ENCODE data around the gene USP44.

The USP44 gene

DNA sequence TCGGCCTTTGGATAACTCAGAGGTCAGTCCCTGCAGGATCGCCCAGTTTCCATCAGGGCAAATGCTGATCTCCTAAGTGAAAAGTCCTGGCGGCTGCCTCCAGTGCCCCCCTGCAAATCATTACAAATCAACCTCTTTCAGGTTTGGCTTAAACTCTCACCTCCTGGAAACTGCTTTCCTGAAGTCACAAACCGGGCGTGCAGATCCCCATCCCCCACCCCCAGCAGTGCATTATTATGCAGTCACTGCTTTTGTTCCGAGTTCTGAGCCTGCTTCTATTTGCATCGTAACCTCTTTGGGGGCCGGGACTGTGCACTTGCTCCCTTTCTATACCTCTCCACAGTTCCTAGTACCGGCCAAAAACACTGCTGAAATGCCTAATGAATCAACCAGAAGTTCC is at the start of gene USP44:
TSS of gene USP44 (minus strand) at position 172 of the 400 bp plus-strand sequence. CDS start 17,220 bp downstream, outside the sequence.
- Histone ChIP-seq H3K4me3 (no peak within 1 kb of the TSS), H3K36me3 (no peaks in the 10 kb centered on the region), H3K9me3 (no peaks in the 10 kb centered on the region), H3K4me1 (peaks cover 0 to 6% (median 0%) of the 10 kb centered on the region in 4 donors), H3K27me3 (no peaks in the 10 kb centered on the region), H3K27ac (no peak within 1 kb of the TSS)
- TF ChIP-seq CTCF (IDR thresholded peaks at IDR 0.05): no peak
- intact Hi-C loops (cut with DNase I; ENCODE audit: low total_unique reads): no loop called here
- DNase-seq: no peak

DNA sequence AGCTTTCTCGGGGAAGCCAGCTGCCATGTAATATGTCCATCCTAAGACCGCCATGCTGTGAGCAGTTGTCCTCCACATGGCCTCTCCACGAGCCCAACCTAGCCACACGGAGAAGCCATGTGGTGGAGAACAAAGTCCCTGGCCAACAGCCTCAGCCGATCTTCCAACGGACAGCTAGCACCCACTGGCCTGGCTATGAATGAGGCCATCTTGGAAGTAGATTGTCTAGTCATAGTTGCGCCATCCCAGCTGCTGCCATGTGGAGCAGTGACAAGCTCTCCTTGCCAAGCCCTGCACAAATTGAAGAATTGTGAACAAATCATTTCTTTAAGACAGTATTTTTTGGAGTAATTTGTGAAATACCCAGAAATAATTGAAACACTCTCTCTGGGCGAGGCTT is 49.3 kb upstream of the USP44 start:
- Histone ChIP-seq H3K9me3 (no peaks in the 10 kb centered on the region), H3K27ac (no peak overlapping the region)

GRCh38 chr12:95599880-95600279 is 48.6 kb upstream of the USP44 start:
- Histone ChIP-seq H3K27me3 (no peaks in the 10 kb centered on the region), H3K4me1 (no peaks in the 10 kb centered on the region), H3K9me3 (no peaks in the 10 kb centered on the region), H3K4me3 (no peak overlapping the region), H3K36me3 (no peaks in the 10 kb centered on the region), H3K27ac (no peak overlapping the region)
- no peak for TF ChIP-seq CTCF (IDR thresholded peaks at IDR 0.05)
- intact Hi-C loops (cut with DNase I; ENCODE audit: low total_unique reads): no loop called here
- no peak for DNase-seq

More for the DNA sequence above, 49.3 kb upstream of the USP44 start:
- peaks cover 0 to 1% (median 0%) of the 10 kb centered on the region in 4 donors for H3K4me1 ChIP-seq
- DNase-seq: no peak
- no peak for TF ChIP-seq CTCF (IDR thresholded peaks at IDR 0.05)
- intact Hi-C loops (cut with DNase I; ENCODE audit: low total_unique reads): no loop called here
- H3K4me3 ChIP-seq: no peak overlapping the region
- no peaks in the 10 kb centered on the region for H3K27me3 ChIP-seq
- no peaks in the 10 kb centered on the region for H3K36me3 ChIP-seq

DNA sequence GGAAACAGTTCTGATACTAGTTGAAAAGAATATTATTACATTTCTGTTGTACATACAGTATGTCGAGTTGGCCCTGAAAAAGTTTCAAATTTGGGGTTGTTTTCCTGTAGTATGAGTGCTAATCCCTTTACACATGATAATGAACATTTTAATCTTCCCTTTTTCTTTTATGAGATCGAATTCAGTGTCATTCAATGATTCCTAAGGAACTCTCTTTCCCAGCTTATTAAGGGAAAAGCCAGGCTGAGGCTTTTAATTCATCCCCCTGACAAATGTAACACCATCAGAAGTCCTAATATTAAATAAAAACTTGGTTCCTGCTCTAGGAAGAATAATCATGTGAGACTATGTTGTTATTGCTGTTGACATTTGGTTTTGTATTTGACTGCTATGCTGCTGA is 42.9 kb upstream of the USP44 start:
- Histone ChIP-seq H3K4me3 (no peak overlapping the region), H3K36me3 (no peaks in the 10 kb centered on the region), H3K4me1 (no peaks in the 10 kb centered on the region), H3K27me3 (no peaks in the 10 kb centered on the region), H3K9me3 (no peaks in the 10 kb centered on the region), H3K27ac (no peak overlapping the region)
- TF ChIP-seq CTCF (IDR thresholded peaks at IDR 0.05): no peak
- no peak for DNase-seq
- intact Hi-C loops (cut with DNase I; ENCODE audit: low total_unique reads): no loop called here

- DNase-seq: no peak
- intact Hi-C loops (cut with DNase I; ENCODE audit: low total_unique reads): no loop called here
- TF ChIP-seq CTCF (IDR thresholded peaks at IDR 0.05): no peak
- Histone ChIP-seq H3K9me3 (no peaks in the 10 kb centered on the region), H3K4me1 (no peaks in the 10 kb centered on the region), H3K4me3 (no peak overlapping the region), H3K27ac (no peak overlapping the region), H3K36me3 (no peaks in the 10 kb centered on the region), H3K27me3 (no peaks in the 10 kb centered on the region)
These were observed 42.1 kb upstream of the USP44 start for GRCh38 chr12:95593266-95593871.

- Histone ChIP-seq H3K36me3 (no peaks in the 10 kb centered on the region), H3K9me3 (no peaks in the 10 kb centered on the region), H3K4me1 (no peaks in the 10 kb centered on the region), H3K4me3 (no peak overlapping the region), H3K27ac (no peak overlapping the region), H3K27me3 (no peaks in the 10 kb centered on the region)
- TF ChIP-seq CTCF (IDR thresholded peaks at IDR 0.05): no peak
- DNase-seq: no peak
- intact Hi-C loops (cut with DNase I; ENCODE audit: low total_unique reads): no loop called here
These were observed 40.5 kb upstream of the USP44 start for GRCh38 chr12:95591731-95592130.

All from tibial artery (tissue), 4 donors.